ENCODE data around the gene SLC2A1. TPM values are rescaled to one million over a fixed set of nuclear protein-coding genes. Genes with fewer than 3 reads are reported as not detected.

The SLC2A1 gene
- total RNA-seq, 2 experiments from 2014 or later: 98.0 to 109 TPM

DNA sequence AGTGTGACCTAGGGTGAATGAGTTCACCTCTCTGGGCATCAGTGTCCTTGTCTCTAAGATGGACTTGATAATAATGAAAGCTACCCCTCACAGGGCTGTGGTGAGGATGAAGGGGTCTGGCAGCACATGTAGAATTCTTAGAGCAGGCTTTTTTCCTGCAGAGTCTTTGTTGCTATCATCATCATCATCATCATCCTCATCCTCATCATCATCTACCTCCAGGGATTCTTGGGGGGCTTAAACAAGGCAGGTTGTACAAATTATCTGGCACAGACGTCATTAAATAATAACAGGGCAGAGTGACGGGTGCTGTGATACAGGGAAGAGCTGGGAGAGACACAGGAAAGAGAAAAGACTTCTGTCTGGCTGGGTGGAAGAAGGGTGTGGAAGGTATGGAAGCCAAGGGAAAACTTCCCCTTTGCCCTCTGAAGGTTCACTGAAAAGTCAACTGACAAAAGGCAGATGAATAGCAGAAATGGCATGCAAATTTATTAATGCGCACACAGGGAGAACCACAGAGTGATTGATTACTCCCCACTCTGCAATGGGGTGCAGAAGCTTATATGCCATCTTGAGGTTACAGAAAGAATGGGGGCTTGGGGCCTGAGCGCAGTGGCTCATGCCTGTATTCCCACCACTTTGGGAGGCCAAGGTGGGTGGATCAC, 17.0 kb upstream of the SLC2A1 start:
- ChIA-PET POLR2A (no interaction called here), CTCF (interaction anchor here (1.4 kb wide), 1 partner anchor 53 kb away, joined by 4 read pairs; no protein-coding TSS in a partner anchor)
- DNase-seq: no peak
- Mint-ChIP-seq H3K4me1 (no peaks in the 10 kb centered on the region), H3K9me3 (no peaks in the 10 kb centered on the region), H3K27ac (no peak overlapping the region), H3K4me3 (no peak overlapping the region), H3K27me3 (no peaks in the 10 kb centered on the region), H3K36me3 (ENCODE audit: low read depth) (peaks cover 3% of the 10 kb centered on the region)

DNA sequence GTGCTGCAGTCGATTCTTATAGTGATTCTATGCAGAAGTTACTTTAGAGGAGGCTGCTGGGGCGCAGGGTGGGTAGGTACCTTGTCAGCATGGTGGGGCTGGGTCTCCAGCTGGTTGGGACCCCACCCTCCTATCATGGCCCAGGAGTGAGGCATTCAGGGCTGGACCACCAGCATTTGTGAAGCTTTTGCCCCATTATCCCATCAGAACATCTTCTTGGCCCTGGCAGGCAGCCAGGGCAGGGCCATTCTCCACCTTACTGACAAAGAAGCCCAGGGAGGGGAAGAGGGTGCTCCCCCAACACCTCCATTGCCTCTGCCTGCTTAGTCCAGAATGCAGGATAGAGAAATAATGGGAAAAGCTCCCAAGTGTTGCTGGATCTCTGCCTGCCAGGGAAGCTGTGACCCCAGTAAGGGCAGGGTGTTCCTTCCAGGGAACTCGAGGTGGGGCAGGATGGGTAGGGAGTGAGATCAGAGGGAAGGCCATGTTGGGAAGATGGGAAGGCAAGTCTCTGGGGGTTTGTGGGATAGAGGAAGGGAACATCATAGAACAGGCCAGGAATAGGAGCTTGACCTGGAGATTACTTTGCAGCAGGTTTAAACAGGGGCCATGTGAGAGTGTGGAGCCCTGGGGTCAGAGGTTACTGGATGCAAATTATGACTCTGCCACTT, 16.2 kb upstream of the SLC2A1 start:
- H3K9me3 Mint-ChIP-seq: no peaks in the 10 kb centered on the region
- H3K27ac Mint-ChIP-seq: no peak overlapping the region
- H3K4me3 Mint-ChIP-seq: no peak overlapping the region
- ChIA-PET POLR2A (no interaction called here), CTCF (interaction anchor here (0.7 to 1.8 kb wide), 3 partner anchors 11 to 86 kb away, joined by 5 to 6 read pairs (median 5); no protein-coding TSS in a partner anchor)
- no peaks in the 10 kb centered on the region for H3K27me3 Mint-ChIP-seq
- no peaks in the 10 kb centered on the region for H3K4me1 Mint-ChIP-seq
- no peak for DNase-seq
- H3K36me3 Mint-ChIP-seq (ENCODE audit: low read depth): peaks cover 3% of the 10 kb centered on the region

DNA sequence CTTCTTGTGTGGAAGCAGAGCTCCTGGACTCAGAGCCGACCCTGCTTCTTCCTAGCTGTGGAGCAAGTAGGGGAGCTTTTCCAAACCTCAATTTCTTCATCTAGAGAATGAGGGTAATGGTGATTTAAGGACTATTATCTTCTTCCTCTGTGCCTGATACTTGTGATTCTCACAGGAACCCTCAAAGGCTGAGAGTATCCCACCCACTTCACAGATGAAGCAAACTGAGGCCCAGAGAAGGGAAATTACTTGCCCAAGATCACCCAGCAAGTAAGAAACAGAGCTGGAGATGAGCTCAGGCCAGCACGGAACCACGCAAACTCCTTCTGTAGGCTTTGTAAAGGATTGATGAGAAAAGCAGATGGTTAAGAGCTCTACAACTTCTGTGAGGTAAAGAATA, 15.1 kb upstream of the SLC2A1 start:
- H3K27me3 Mint-ChIP-seq: no peaks in the 10 kb centered on the region
- no peak overlapping the region for H3K27ac Mint-ChIP-seq
- CTCF ChIA-PET: interaction anchor here (1.1 to 1.8 kb wide), 2 partner anchors 12 kb away, joined by 5 read pairs; no protein-coding TSS in a partner anchor
- DNase-seq: no peak
- H3K4me3 Mint-ChIP-seq: no peak overlapping the region
- POLR2A ChIA-PET: no interaction called here
- no peaks in the 10 kb centered on the region for H3K9me3 Mint-ChIP-seq
- no peaks in the 10 kb centered on the region for H3K4me1 Mint-ChIP-seq
- peaks cover 3% of the 10 kb centered on the region for H3K36me3 Mint-ChIP-seq (ENCODE audit: low read depth)

DNA sequence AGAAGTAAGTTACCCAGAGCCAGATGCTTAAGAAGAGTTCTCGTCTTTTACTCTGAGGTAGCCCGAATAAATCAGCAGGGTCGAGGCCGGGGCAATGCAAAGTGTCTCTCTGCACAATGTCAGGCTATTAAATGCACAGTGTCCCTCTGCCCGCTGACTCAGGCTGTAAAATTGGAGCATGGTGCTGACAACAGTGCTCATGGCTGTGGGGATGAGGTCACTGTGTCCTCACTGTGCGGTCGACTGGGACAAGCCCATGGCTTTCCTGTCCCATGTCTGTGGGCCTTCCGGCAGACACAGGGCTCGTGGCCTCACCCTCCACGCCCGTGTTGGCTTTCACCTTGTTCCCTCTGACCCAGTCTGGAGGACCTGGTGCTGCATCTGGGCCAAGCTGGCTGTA, 14.6 kb upstream of the SLC2A1 start:
- H3K4me1 Mint-ChIP-seq: no peaks in the 10 kb centered on the region
- no peak overlapping the region for H3K27ac Mint-ChIP-seq
- no peaks in the 10 kb centered on the region for H3K27me3 Mint-ChIP-seq
- DNase-seq: no peak
- ChIA-PET CTCF (interaction anchor here (1.2 to 1.8 kb wide), 2 partner anchors 13 to 16 kb away, joined by 3 to 5 read pairs; no protein-coding TSS in a partner anchor), POLR2A (no interaction called here)
- no peaks in the 10 kb centered on the region for H3K9me3 Mint-ChIP-seq
- H3K4me3 Mint-ChIP-seq: no peak overlapping the region
- peaks cover 3% of the 10 kb centered on the region for H3K36me3 Mint-ChIP-seq (ENCODE audit: low read depth)

DNA sequence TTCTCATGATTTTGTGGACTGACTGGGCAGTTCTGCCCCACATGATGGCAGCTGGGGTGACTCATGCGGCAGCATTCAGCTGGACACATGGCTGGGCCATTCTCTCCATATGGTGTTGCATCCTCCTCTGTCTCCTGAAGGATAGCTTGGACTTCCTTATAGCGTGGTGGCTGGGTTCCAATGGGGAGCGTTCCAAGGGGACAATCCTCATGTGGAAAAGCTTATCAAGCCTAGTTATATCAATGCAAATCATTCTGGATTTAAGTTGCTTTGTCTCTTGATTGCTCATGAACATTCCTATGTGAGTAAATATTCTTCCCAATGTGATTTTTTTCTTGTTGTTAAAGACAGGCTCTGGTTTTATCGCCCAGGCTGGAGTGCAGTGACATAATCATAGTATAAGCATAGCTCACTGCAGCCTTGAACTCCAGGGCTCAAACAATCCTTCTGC, 13.2 kb upstream of the SLC2A1 start:
- Mint-ChIP-seq H3K36me3 (ENCODE audit: low read depth) (peaks cover 3% of the 10 kb centered on the region), H3K4me3 (no peak overlapping the region), H3K4me1 (peaks cover 4% of the 10 kb centered on the region), H3K9me3 (no peaks in the 10 kb centered on the region), H3K27me3 (no peaks in the 10 kb centered on the region), H3K27ac (no peak overlapping the region)
- ChIA-PET POLR2A (no interaction called here), CTCF (interaction anchor here (0.6 to 1.2 kb wide), 6 partner anchors 15 to 1300 kb away, joined by 3 read pairs; no protein-coding TSS in a partner anchor)
- DNase-seq: no peak

DNA sequence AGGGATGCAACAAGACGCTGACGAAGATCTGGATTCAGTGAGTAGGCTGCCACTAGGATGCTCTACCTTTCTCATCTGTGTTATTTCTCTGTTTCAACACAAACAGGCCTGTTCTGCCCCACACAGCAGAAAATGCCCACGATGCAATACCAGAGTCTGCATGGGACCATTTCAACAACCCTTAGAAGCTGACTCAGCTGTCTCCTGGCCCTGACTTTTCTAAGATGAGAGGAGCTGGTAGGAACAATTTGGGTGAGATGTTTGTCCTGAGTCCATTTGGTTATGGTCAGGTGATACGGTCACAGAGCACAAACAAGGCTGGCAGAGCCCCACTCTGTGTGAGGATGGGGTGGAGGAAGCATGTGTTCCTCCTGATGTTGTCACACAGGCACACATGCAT, 11.5 kb upstream of the SLC2A1 start:
- ChIA-PET CTCF (interaction anchor here (0.6 kb wide), 2 partner anchors 244 to 428 kb away, joined by 3 to 4 read pairs; no protein-coding TSS in a partner anchor), POLR2A (no interaction called here)
- peaks cover 3% of the 10 kb centered on the region for H3K36me3 Mint-ChIP-seq (ENCODE audit: low read depth)
- no peaks in the 10 kb centered on the region for H3K9me3 Mint-ChIP-seq
- no peak for DNase-seq
- no peak overlapping the region for H3K27ac Mint-ChIP-seq
- H3K4me1 Mint-ChIP-seq: peaks cover 4% of the 10 kb centered on the region
- no peaks in the 10 kb centered on the region for H3K27me3 Mint-ChIP-seq
- no peak overlapping the region for H3K4me3 Mint-ChIP-seq

DNA sequence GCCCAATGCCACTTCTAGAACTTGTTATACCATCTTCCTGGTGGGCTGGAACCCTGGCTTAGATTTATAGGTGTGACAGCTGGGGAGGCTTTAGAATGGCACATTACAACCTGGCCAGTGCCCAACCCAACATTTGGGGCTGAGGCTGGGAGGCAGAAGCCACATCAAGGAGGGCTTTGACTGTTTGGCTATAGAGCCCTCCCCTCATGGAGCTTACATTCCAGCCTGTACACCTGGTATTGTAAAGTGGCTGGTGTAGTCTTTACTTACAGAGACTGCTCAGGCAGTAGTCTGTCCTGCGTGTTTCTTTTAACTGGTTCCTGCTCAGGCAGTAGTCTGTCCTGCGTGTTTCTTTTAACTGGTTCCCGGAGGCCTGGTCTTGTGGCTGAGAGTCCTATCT, 10.0 kb upstream of the SLC2A1 start:
- CTCF ChIA-PET: interaction anchor here (0.6 to 0.7 kb wide), 2 partner anchors 12 to 881 kb away, joined by 3 to 4 read pairs; no protein-coding TSS in a partner anchor
- no peak for DNase-seq
- POLR2A ChIA-PET: interaction anchor here (0.6 kb wide), 1 partner anchor 409 kb away, joined by 3 read pairs; no protein-coding TSS in a partner anchor

DNA sequence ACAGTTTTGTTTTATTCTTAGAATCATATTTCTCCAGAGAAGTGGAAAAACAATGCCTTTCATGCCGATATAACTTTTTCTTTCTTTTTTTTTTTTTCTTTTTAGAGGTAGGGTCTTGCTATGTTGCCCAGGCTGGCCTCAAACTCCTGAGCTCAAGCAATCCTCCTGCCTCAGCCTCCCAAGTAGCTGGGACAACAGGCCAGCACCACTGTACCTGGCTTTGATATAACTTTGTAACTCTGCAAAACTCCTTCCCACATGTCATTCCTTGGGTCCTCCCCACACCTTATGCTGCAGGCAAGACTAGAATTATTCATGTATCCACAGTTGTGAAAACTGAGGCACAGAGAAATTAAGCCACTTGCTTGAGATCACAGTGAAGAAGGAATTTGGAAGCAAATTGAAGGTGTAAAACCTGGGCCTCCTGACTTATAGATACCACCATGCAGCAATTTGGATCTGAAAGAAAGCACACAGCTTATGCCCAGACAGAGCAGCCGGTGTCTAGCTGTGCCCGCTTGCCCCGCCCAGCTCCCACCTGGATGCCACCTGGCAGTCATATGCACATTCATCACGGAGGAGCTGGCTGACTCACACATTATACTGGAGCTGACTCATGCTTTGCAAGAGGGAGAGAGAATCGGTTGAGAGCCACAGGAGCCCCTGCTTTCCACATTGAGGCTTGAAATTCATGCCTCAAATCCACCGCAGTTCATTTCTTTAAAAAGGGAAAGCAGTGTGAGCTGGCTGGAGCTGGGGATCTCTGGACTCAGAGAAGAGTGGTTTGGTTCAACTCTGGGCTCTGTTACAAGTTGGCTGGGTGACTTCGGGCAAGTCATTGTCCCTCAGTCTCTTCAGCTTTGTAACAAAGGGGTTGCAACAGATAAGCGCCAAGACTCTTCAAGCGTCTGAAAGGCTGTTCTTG, 8.3 kb upstream of the SLC2A1 start:
- H3K27me3 Mint-ChIP-seq: peaks cover 4% of the 10 kb centered on the region
- no peaks in the 10 kb centered on the region for H3K36me3 Mint-ChIP-seq (ENCODE audit: low read depth)
- H3K27ac Mint-ChIP-seq: no peak overlapping the region
- no peak for DNase-seq
- peaks cover 18% of the 10 kb centered on the region for H3K4me1 Mint-ChIP-seq
- CTCF ChIA-PET: interaction anchor here (0.9 kb wide), 2 partner anchors 25 to 107 kb away, joined by 3 to 4 read pairs; no protein-coding TSS in a partner anchor
- no peak overlapping the region for H3K4me3 Mint-ChIP-seq
- POLR2A ChIA-PET: no interaction called here
- H3K9me3 Mint-ChIP-seq: no peaks in the 10 kb centered on the region

More for the DNA sequence above, 10.0 kb upstream of the SLC2A1 start:
- Mint-ChIP-seq H3K36me3 (ENCODE audit: low read depth) (no peaks in the 10 kb centered on the region), H3K4me1 (peaks cover 5% of the 10 kb centered on the region), H3K9me3 (no peaks in the 10 kb centered on the region), H3K27ac (no peak overlapping the region), H3K4me3 (no peak overlapping the region), H3K27me3 (no peaks in the 10 kb centered on the region)

DNA sequence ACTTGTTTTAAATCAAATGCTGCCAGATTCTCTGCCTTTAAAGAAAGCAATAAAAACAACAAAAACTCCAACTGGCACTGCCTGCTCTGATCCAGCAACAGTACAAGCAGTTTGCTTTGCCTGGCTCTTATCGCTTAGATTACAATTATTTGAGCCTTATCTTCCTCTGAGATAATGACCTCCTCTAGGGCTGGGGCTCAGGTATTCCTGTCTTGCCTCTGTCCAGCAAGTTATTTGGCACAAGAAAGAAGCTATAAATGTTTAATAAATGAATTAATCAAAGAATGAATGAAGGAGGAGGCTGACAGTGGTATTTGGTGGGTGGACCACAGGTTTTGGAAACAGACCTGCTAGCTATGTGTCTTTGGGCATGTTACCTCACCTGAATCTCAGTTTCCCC, 6.7 kb upstream of the SLC2A1 start:
- CTCF ChIA-PET: interaction anchor here (0.6 kb wide), 1 partner anchor 466 kb away, joined by 4 read pairs; no protein-coding TSS in a partner anchor
- Mint-ChIP-seq H3K4me3 (no peak overlapping the region), H3K27ac (no peak overlapping the region), H3K36me3 (ENCODE audit: low read depth) (peaks cover 6% of the 10 kb centered on the region), H3K9me3 (no peaks in the 10 kb centered on the region), H3K27me3 (peaks cover 13% of the 10 kb centered on the region), H3K4me1 (peaks cover 29% of the 10 kb centered on the region)
- DNase-seq: no peak
- POLR2A ChIA-PET: no interaction called here

DNA sequence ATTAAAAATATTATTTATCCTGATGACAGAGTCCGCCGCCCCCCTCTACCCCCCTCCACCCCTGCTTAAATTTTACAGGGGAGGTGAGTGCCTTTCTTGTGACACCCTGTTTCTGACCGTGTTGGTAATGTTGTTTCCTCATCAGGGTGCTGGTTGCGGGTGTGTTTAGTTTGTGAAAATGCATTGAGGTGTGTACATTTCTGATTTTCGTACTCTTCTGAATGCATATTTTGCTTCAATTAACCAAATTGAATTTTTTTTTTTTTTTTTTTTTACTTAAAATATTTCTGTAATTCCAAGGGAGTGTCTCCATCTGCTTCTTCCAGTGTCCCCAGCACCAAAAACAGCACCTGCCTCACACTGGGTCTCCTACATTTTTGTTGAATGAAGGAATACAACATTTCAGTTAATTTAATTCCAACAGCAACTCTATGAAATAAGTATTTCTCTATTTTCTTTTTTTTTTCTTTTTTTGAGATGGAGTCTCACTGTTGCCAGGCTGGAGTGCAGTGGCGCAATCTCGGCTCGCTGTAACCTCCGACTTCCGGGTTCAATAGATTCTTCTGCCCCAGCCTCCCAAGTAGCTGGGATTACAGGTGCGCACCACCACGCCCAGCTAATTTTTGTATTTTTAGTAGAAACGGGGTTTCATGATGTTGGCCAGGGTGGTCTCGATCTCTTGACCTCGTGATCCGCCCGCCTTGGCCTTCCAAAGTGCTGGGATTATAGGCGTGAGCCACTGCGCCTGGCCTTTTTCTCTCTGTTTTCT, 5.6 kb upstream of the SLC2A1 start:
- H3K27ac Mint-ChIP-seq: no peak overlapping the region
- DNase-seq: no peak
- ChIA-PET POLR2A (no interaction called here), CTCF (no interaction called here)
- peaks cover 13% of the 10 kb centered on the region for H3K27me3 Mint-ChIP-seq
- no peak overlapping the region for H3K4me3 Mint-ChIP-seq
- peaks cover 35% of the 10 kb centered on the region for H3K4me1 Mint-ChIP-seq
- peaks cover 6% of the 10 kb centered on the region for H3K36me3 Mint-ChIP-seq (ENCODE audit: low read depth)
- no peaks in the 10 kb centered on the region for H3K9me3 Mint-ChIP-seq

DNA sequence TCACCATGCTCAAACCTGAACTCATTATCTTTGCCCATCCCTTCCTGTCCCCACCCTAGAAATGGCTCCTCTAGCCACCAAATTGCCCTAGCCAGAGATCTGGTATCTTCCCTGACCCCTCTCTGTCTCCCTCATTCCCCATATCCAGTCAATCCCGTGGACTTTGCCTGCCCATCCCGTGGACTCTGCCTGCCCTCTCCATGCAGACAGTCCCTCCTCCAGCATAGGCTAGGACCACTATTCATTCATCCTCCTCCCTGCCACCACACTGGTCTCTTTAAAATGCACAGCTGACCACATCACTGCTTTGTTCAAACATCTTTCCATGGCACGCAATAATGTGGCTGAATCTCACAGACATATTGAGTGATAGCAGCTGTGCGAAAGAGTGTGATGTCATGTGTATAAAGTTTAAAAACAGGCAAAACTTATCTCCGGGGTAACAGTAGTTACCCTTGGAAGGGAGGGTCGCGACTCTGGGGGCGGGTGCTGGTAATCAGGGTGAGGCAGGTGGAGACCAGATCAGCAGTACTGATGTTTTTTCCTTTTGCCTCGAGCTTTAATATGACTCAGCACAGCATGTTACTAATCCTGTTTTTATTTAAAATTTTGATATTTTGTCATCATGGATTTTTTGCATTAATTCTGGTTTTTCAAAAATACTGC, 4.8 kb upstream of the SLC2A1 start:
- Mint-ChIP-seq H3K27me3 (peaks cover 13% of the 10 kb centered on the region), H3K4me1 (peaks cover 38% of the 10 kb centered on the region), H3K27ac (no peak overlapping the region), H3K9me3 (no peaks in the 10 kb centered on the region), H3K4me3 (no peak overlapping the region), H3K36me3 (ENCODE audit: low read depth) (peaks cover 7% of the 10 kb centered on the region)
- POLR2A ChIA-PET: no interaction called here
- no peak for DNase-seq
- CTCF ChIA-PET: interaction anchor here (0.5 to 1.6 kb wide), 2 partner anchors 28 to 184 kb away, joined by 3 read pairs; no protein-coding TSS in a partner anchor

Measured in activated CD4-positive, alpha-beta T cell treated with anti-CD3 and anti-CD28 coated beads, Interleukin-2, amount 10 ng/mL, durations not matched to agents 7 days and 5 days (primary cell).